GM03348 (cell line): ENCODE measurements around the gene CYB5R4.

Experiments used
- DNase-seq: peaks from one replicate; pipeline ENCODE4 v3.0.0; 2012; ENCODE audit warnings: low spot score

CYB5R4 gene

GRCh38 chr6:83985308-83985713, 125.8 kb downstream of the CYB5R4 start:
- DNase-seq: no peak

GRCh38 chr6:83985715-83986114, 126.2 kb downstream of the CYB5R4 start:
- no peak for DNase-seq

DNA sequence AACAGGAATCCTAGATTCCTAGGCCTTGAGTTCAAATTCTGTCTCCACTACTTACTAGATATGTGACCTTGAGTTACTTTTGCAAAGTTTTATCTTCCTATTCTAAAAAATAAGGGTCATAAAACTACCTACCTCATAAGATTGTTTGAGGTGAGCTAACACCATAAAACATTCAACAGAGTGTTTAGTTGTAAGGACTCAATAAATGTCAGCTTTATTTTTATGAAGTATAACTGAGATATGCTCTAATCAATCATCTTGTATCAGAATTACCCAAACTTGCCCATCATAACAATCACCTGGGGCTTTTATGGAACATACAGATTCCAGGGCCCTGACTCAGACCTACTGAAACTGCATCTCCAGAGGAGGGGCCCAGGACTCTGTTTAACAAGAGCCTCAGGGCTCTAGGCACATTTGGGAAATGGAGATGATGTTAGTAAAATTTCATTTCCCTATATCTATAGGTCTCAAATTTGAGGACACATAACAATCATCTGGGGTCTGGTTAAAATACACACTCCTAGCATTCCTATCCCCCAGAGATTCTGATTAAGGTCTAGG, 138.6 kb downstream of the CYB5R4 start:
- DNase-seq: no peak

GRCh38 chr6:84001119-84001518, 141.6 kb downstream of the CYB5R4 start:
- no peak for DNase-seq

DNA sequence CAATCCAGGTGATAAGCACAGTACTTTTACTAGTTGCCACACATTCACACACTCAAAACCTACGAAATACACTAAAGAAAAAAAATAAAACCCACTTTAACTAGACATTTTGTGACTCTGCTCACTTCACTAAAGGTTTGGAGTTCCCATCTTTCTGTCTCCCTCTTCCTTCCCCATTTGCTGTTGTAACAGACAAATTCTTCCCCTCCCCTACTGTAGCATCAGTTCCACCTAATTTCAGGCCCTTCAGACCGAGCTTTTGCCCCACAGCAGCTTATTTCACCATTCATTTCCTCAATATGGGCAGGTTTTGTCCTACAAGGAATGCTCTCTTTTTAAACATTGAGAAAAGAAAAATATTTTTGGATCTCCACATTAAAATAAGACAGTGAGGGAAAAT, 142.7 kb downstream of the CYB5R4 start:
- DNase-seq: no peak

- DNase-seq: no peak
These were observed 143.6 kb downstream of the CYB5R4 start for GRCh38 chr6:84003131-84003530.

DNA sequence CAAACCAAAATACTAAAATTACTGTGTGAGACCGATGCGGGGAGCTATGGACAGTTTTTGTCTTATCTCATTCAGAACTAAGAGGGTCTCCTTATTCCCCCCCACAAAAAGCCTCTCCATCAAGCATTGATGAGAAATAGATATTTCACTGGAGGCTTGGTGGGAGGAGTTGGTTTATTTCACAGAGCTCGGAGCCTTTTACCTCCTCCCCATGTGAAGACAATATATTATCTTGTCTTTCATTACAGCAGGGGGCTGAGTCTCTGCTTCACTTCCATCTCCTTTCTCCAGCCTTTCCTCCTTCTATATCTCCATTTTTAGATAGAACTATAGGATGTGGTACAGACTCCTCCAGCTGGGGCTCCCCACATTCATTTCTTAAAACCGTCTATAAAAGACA, 144.2 kb downstream of the CYB5R4 start:
- no peak for DNase-seq

GRCh38 chr6:84007871-84008270, 148.4 kb downstream of the CYB5R4 start:
- no peak for DNase-seq

DNA sequence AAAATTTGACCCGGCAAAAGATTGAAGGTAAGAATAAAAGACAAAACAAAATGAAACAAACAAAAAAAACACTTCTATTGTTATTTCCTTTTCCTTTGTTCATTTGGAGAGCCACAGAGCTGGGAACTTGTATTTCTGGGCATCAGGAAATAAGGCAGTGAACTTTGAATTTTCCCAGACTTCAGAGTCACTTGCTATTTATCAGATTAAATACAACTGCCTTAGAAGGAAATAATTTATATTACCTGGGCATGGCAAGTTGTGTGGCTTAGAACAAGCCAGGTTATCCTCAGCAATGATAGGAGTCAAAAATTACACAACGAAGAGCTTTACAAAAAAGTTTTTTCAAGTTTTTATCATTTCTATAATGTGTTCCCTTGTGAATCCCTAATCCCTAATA, 153.9 kb downstream of the CYB5R4 start:
- DNase-seq: no peak

GRCh38 chr6:84013931-84014330, 154.4 kb downstream of the CYB5R4 start:
- DNase-seq: no peak

DNA sequence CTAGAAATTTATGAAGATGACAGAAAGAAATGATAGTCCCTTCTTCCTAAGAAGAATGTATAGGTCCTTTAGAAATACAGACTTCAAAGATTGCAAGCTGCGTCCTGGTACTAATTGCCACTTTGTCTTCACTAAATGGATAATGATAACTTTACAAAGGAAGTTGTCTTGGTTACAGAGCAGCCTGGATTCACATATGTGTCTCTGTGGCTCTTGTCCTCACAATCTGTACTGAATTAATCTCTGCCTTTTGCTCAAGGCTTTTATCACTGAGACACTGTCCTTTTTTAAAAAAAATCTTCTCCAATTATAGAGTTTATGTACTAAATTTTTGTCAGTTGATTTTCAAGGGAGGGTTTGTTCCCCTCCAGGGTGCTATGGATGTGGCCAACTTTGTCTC, 156.5 kb downstream of the CYB5R4 start:
- no peak for DNase-seq
